ENCODE data around the gene UGGT2.

The UGGT2 gene

GRCh38 chr13:95793018-95793555, 260.1 kb downstream of the UGGT2 start:
- TF ChIP-seq CTCF (IDR thresholded peaks at IDR 0.05) = no peak

- no peak for TF ChIP-seq CTCF (IDR thresholded peaks at IDR 0.05)
Observed at GRCh38 chr13:95791084-95791722, 262.0 kb downstream of the UGGT2 start.

GRCh38 chr13:95788100-95788463, 265.1 kb downstream of the UGGT2 start:
- TF ChIP-seq CTCF (IDR thresholded peaks at IDR 0.05) = no peak

- TF ChIP-seq CTCF (IDR thresholded peaks at IDR 0.05) = no peak
Observed at GRCh38 chr13:95787356-95788099, 265.7 kb downstream of the UGGT2 start.

- TF ChIP-seq CTCF (IDR thresholded peaks at IDR 0.05) = no peak
Observed at GRCh38 chr13:95784900-95785290, 268.3 kb downstream of the UGGT2 start.

- TF ChIP-seq CTCF (IDR thresholded peaks at IDR 0.05) = no peak
Observed at GRCh38 chr13:95784161-95784899, 268.9 kb downstream of the UGGT2 start.

GRCh38 chr13:95783747-95784146, 269.5 kb downstream of the UGGT2 start:
- TF ChIP-seq CTCF (IDR thresholded peaks at IDR 0.05) = no peak
